NCI-H187 (cell line): ENCODE measurements around the gene NOCT.
"Not testable (repeated sequence)": the region's sequence is repeated elsewhere in the genome, so short reads cannot be mapped to it uniquely, and the experiment has no call there.

Experiments used
- DNase-seq, 2 experiments: peaks; one replicate each; lab custom pipeline; 2025; lab: John Stamatoyannopoulos, UW

Gene NOCT, protein sequence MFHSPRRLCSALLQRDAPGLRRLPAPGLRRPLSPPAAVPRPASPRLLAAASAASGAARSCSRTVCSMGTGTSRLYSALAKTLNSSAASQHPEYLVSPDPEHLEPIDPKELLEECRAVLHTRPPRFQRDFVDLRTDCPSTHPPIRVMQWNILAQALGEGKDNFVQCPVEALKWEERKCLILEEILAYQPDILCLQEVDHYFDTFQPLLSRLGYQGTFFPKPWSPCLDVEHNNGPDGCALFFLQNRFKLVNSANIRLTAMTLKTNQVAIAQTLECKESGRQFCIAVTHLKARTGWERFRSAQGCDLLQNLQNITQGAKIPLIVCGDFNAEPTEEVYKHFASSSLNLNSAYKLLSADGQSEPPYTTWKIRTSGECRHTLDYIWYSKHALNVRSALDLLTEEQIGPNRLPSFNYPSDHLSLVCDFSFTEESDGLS

GRCh38 chr4:139015269-139015947 lies at the start of gene NOCT:
Gene NOCT (plus strand): TSS chr4:139015781. CDS start chr4:139015982, 201 bp downstream.
- DNase-seq, result peak; percentile 36 to 74

DNA sequence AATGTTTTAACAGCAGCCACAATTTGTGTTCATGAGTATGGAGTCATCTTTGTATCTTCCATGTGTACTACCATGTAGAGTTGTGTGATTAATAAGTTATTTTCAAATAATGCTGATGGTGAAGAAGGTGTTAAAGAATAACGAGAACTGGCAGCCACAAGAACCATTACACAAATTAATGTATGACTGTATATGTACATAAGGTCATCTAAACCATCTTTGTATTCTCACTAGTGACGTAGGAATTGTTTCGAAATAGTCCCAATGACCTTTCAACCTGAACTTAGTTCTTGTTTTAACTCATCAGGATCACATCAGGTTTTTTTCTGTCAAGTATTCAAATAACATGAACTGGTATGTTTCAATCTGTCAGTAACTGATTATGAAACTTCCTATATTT lies 48.3 kb upstream of the NOCT start:
- no peak for DNase-seq

DNA sequence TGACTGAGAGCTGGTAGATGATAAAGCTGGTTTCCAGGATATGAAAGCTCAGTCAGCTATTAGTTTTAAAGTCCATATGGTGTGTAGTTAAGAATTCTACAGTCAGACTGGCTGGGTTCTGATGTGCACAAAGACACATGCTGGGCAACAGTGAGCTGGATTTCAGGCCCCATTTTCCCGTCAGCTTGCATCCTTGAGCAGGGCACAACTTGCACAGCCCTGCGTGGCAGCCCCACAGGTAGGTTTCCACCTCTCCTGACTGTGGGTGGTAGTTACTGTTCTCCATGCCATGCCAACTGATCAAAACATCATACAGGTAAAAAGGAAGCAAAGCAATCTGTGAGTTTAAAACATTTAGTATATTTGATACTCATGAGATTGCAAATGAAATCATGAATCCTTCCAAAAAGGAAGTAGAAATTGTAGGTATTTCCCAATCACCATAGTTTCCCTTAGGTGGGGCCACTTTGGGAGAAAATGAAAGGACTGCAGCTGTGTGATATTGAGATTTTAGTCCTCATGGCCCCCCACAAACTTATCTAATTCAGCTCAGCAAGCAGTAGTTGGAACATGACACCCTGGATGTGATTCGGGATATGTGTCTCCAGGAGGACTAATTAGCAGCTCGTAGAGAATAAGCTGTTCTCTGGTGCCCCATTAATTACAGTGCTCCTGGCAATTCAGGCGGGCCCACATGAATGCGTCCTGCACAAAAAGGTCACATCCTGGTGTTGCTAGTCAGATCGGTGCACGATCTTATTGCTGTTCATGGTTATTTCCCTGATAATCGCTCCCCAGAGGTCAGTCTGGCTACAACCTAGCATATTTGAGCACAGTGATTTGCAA lies 42.4 kb upstream of the NOCT start:
- no peak for DNase-seq

DNA sequence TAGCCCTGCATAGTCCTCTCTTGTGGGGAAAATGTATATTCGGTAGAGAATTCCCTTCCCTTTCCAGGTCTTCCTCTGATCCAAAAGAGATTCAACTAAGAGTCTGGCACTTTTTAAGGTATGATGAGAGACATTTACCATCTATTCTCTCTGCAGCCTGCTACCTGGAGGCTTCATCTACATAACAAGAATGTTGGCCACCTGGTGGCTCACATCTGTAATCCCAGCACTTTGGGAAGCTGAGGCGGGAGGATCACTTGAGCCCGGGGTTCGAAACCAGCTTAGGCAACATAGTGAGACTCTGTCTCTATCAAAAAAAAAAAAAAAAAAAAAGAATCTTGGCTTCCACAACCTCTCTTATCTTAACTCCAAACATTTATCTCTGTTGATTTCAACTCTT lies 40.4 kb upstream of the NOCT start:
- DNase-seq, result no peak

DNA sequence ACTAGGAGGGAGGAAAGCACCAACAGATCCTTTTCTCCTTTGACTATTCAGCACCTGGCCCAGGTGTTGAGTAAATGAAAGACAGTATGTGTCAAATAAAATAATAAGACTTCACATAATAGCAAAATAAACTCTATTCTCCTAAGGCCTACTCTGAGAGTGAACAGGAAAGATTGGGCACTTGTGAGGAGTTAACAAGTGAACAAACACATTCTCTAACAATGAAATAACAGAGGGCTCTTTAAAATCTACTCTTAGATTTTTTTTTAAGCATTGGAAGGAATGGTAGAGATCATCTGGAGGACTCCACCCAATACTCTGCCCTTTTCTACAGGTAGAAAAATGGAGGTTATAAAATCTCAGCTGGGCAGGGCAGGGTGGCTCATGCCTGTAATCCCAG lies 39.1 kb upstream of the NOCT start:
- no peak for DNase-seq

DNA sequence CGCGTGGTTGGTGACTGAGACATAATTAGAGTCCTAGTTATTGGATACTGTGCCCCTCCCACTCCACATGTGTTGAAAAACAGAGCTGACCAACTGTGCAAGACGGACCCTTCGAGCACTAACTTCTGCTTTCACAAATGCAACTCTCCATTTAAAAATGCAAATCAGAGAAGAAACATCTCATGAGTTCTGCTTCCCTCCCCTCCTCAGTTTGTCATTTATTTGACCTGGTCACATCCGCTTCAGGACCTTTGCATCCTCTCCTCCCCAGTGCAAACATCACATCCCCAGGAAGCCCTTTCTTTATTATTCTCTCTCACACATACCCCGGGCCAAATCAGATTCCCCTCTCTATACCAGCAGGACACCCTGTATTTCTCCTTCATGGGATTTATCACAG lies 38.1 kb upstream of the NOCT start:
- no peak for DNase-seq

DNA sequence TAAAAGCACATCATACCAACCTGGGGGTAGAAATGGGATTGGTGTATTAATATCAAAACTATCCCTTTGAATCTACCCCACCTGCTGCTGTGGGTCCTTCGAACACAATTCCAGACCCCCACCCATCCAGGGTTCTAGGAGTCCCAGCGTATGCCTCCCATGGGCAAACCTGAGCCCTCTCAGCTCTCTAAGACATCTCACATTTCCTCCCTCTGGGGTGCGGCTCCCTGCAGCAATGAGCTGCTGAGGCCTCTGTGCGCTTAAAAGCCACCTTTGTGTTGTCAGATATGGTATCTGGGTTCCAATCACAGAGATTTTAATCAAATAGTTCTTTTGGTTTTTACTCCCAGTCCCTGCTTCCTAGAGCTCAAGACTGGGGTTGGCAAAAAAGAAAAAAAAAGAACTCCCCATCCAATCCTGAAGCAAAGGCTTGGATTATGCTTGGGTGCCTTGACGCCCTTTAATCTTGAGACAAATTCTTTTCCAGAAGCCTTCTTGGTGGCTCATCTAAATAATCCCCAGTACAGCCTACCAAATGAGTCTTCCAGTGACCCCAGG lies 37.5 kb upstream of the NOCT start:
- no peak for DNase-seq

- DNase-seq, result no peak
These were observed 37.0 kb upstream of the NOCT start for GRCh38 chr4:138978600-138978999.

- DNase-seq, result no peak
These were observed 35.8 kb upstream of the NOCT start for GRCh38 chr4:138979742-138980141.

- DNase-seq, result no peak
These were observed 33.6 kb upstream of the NOCT start for GRCh38 chr4:138981930-138982390.

DNA sequence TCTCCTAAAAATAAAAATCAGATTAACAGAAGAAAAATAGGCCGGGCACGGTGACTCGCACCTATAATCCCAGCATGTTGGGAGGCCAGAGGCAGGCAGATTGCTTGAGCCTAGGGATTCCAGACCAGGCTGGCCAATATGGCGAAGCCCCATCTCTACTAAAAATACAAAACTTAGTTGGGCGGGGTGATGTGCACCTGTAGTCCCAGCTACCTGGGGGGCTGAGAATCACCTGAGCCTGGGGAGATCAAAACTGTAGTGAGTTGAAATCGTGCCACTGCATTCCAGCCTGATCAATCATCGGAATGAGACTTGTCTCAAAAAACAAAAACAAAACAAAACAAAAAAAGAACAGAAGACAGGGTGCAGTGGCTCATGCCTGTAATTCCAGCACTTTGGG lies 32.8 kb upstream of the NOCT start:
- DNase-seq, result no peak

DNA sequence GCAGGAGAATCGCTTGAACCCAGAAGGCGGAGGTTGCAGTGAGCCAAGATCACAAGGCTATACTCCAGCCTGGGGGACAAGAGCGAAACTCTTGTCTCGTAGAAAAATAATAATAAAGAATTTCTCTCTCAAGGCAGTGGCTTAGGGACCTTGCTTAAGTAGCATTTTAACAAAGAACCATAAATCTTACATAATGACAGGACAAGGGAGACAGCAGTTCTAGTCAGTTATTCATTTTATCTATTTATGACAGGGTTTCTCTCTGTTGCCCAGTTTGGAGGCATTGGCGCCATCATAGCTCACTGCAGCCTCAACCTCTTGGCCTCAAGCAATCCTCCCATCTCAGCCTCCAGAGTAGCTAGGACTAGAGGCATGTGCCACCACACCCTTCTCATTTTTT lies 31.9 kb upstream of the NOCT start:
- no peak for DNase-seq

DNA sequence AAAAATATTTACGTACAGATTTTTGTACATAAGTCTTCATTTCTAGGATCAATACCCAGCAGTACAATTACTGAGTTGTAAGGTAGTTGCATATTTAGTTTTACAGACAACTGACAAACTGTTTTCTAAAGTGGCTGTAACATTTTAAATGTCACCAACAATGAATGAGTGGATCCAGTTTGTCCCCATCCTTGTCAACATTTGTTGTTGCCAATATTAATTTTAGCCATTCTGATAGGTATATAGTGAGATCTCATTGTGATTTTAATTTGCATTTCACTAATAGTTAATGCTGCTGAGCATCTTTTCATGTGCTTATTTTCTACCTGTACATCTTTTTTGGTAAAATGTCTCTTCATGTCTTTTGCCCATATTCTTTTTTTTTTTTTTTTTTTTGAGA lies 30.9 kb upstream of the NOCT start:
- no peak for DNase-seq

DNA sequence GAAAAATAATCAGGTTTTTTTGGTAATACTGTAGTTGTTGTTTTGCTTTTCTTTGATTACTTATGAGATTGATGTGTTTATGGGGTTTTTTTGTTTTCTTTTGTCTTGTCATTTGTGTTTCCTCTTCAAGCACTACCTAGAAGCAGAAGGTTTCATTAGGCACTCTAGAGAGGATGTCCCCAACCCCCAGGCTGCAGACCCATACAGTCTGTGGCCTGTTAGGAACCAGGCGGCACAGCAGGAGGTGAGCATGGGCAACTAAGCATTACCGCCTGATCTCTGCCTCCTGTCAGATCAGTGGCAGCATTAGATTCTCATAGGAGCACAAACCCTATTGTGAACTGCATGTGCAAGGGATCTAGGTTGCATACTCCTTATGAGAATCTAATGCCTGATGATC lies 22.9 kb upstream of the NOCT start:
- no peak for DNase-seq

DNA sequence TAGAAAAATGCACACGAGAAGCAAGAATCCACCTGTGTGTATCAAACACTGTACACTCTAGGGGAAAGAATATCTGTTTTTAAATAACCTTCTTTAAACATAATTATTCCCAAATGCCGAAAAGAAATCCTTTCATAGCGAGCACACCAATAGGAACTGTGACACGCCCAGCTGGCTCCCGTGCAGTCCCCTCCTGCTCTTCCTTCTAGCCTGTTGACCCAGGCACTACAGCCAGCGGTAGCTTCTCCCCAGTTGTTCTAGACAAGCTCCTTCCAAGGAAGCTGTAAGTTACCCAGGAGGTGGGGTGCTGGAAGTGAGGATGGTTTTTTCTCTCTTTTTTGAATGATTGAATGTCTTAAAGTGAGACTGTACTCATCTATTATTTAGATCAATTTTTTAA lies 19.5 kb upstream of the NOCT start:
- DNase-seq, result no peak

- no peak for DNase-seq
These were observed 15.9 kb upstream of the NOCT start for GRCh38 chr4:138999666-139000065.

DNA sequence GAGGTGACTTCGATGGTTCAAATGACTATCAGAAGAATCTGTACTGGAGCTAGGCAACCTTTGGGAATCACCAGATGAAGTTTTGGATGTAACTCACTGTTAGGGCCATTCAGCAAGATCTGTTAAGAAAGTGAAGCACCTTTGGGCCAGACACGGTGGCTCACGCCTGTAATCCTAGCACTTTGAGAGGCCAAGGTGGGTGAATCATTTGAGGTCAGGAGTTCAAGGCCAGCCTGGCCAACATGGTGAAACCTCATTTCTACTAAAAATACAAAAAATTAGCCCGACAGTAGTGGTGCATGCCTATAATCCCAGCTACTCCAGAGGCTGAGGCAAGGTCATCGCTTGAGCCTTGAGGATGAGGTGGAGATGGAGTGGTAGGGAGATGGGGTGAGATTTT lies 15.4 kb upstream of the NOCT start:
- DNase-seq, result not testable (repeated sequence)

DNA sequence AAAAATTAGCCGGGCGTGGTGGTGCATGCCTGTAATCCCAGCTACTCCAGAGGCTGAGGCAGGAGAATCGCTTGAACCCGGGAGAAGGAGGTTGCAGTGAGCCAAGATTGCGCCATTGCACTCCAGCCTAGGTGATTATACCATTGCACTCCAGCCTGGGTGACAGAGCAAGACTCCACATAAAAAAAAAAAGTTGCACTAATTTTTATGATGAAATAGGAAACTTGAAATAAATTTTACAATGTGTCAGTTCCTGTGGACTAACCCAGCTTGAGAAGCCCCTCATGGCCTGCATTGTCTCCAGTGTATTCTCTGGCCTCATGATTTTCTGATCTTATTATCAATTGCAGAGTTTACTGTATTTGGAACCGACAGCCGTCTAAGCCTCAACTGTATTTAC lies 14.2 kb upstream of the NOCT start:
- DNase-seq, result not testable (repeated sequence)

- DNase-seq, result not testable (repeated sequence)
These were observed 11.9 kb upstream of the NOCT start for GRCh38 chr4:139003668-139004067.

- no peak for DNase-seq
These were observed 9.8 kb upstream of the NOCT start for GRCh38 chr4:139005774-139006173.

DNA sequence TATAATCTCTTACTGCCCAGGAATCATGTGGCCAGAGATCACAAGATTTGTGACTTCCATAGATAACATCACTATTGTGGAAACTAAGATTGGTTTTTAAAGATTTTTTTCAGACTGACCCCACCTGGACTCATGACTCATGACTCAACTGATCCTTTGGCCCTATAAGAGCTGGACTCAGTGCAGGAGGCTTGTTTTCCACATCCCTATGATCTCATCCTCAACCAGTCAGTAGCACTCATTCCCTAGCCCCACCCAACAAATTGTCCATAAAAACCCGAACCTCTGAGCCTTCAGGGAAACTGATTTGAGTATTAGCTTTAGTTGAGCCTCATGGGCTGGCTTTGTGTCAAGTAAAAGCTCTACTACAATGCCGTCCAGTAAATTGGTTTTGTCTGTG lies 7.9 kb upstream of the NOCT start:
- no peak for DNase-seq

- DNase-seq, result not testable (repeated sequence)
These were observed 7.3 kb upstream of the NOCT start for GRCh38 chr4:139008278-139008677.
